Stimulated activated CD4-positive, alpha-beta T cell treated with anti-CD3 and anti-CD28 coated beads, Interleukin-4, amount 100 ng/mL, for 24 hours (primary cell): ENCODE data around the gene FRS2.
"Not testable (repeated sequence)": the region's sequence is repeated elsewhere in the genome, so short reads cannot be mapped to it uniquely, and the experiment has no call there.

Source experiments
- DNase-seq: peaks from one replicate; pipeline ENCODE4 v3.0.0-alpha.2; 2020

Gene FRS2, protein sequence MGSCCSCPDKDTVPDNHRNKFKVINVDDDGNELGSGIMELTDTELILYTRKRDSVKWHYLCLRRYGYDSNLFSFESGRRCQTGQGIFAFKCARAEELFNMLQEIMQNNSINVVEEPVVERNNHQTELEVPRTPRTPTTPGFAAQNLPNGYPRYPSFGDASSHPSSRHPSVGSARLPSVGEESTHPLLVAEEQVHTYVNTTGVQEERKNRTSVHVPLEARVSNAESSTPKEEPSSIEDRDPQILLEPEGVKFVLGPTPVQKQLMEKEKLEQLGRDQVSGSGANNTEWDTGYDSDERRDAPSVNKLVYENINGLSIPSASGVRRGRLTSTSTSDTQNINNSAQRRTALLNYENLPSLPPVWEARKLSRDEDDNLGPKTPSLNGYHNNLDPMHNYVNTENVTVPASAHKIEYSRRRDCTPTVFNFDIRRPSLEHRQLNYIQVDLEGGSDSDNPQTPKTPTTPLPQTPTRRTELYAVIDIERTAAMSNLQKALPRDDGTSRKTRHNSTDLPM

GRCh38 chr12:69470189-69471075 is at the start of gene FRS2:
Gene FRS2 (plus strand): TSS chr12:69470388. CDS start chr12:69569031, 98,643 bp downstream.
- peak; percentile 90 for DNase-seq

DNA sequence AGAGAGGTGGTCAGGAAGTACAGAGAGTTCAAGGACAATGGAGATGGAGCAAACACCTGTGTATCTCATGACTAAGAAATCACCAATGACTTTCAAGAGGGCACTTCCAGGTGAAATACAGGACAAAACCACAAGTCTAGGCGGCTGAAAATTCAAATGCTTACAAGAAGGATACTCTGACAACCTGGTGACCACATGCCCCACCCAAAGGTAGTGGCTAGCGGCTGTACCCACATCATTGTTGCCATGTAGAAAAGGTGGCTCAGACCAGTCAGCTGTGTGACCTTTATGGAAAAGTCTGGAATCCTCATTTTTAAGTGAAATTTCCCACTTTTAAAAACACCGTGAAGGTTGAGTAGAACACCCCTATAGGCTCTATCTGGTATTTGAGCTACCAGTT is 48.6 kb upstream of the FRS2 start:
- no peak for DNase-seq

GRCh38 chr12:69423037-69423905 is 46.9 kb upstream of the FRS2 start:
- no peak for DNase-seq

DNA sequence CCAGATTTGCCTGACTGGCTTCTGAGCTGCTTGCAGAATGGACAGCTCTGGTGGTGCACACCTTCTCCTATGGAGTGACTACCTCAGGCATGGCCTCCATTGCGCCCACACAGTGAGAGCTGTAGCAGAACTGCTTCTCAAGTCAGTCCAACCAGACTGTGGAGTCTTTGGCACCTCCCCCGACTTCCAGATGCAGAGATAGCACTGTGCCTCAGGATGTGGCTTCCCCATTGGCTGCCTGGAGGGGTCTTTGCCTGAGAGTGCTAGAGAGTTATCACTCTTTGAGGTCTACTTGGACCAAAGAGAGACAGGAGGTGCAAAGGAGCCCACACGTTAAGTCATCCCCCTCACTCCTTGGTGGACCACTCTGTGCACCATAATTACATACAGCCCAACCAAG is 44.8 kb upstream of the FRS2 start:
- no peak for DNase-seq

- no peak for DNase-seq
Observed at GRCh38 chr12:69428351-69429073, 41.7 kb upstream of the FRS2 start.

DNA sequence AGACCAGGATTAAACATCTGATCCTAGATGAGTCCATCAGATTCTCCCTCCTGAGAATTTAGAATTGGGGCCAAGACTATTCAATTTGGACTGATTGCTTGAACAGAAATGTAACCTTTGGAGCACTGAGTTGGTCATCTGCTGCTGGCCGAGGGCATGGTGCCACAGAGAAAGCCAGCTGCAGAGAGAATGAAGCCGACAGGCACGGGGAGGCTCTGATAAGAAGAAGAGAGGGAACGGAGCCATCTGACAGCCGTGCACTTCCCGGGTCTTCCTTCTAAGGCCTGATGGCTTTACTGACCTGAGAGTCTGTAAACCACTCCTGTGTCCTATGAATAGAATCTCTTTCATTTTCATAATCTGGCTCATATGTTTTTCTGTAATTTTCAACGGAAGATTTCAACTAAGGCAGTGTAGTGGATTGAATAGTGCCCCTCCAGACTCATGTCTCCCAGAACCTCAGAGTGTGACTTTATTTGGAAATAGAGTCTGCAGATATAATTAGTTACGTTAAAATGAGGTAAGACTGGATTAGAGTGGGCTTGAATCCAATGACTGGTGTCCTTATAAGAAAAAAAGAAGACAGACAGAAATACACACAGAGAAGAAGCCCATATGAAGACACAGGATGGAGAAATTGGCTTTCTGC is 39.1 kb upstream of the FRS2 start:
- DNase-seq: no peak

- no peak for DNase-seq
Observed at GRCh38 chr12:69431591-69432222, 38.5 kb upstream of the FRS2 start.

- DNase-seq: no peak
Observed at GRCh38 chr12:69433653-69434052, 36.5 kb upstream of the FRS2 start.

GRCh38 chr12:69435644-69436043 is 34.5 kb upstream of the FRS2 start:
- DNase-seq: no peak

GRCh38 chr12:69437073-69437472 is 33.1 kb upstream of the FRS2 start:
- DNase-seq: no peak

- no peak for DNase-seq
Observed at GRCh38 chr12:69438539-69438938, 31.6 kb upstream of the FRS2 start.

DNA sequence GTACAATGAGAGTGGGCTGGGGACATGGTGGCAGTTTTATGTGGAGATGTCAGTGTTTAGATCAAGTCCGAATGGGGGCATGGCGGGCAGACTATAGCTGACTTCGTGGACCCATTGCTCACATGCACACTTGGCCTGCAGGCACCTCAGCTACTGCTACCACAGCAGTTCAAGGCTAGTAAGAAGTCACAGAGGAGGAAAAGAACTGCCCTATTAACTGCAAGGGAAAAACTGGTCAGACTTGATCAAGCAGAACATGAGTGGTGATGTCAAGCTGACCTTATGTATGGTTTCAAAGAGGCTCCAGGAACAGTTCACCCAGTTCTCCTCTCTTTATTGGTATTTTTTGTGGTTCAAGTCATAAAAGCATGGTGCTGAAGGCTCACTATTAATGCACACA is 30.2 kb upstream of the FRS2 start:
- no peak for DNase-seq

- DNase-seq: no peak
Observed at GRCh38 chr12:69440886-69441285, 29.3 kb upstream of the FRS2 start.

DNA sequence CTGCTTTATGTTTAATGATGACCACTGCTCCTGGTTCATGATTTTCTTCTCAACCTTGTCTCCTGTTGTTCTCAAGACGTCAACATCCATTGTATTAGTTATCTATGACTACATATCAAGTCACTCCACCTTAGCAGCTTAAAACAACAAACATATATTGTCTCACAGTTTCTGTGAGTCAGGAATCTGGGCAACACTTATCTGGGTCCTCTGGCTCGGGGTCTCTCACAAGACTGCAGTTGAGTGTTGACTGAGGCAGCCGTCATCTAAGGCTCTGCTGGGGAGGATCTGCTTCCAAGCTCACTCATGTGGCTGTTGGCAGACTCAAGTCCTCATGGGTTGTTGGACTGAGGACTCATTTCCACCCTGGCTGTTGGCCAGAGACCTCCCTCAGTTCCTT is 27.3 kb upstream of the FRS2 start:
- DNase-seq: no peak

- DNase-seq: no peak
Observed at GRCh38 chr12:69443916-69444315, 26.3 kb upstream of the FRS2 start.

- DNase-seq: no peak
Observed at GRCh38 chr12:69447892-69448291, 22.3 kb upstream of the FRS2 start.

GRCh38 chr12:69452598-69453132 is 17.5 kb upstream of the FRS2 start:
- not testable (repeated sequence) for DNase-seq

- DNase-seq: no peak
Observed at GRCh38 chr12:69456239-69456638, 13.9 kb upstream of the FRS2 start.

- DNase-seq: no peak
Observed at GRCh38 chr12:69457433-69457832, 12.8 kb upstream of the FRS2 start.

DNA sequence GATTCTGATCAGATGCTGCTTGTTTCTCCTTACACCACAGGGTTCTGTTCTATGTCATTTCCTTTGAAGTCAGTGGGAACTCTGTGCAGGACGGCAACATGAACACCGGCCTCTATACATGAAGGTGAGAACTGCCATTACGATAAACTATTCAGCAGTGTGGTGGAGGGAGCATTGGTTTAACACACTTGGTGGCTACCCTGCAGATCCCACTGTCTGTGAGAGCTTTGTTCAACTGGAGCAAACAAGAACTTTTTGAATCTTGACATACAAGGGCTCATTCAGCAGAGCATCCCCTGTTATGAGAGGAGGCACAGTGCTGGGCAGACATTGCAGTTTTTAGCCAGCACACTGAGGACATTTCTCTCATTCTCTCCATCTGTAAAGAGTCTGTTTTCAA is 10.7 kb upstream of the FRS2 start:
- DNase-seq: no peak

DNA sequence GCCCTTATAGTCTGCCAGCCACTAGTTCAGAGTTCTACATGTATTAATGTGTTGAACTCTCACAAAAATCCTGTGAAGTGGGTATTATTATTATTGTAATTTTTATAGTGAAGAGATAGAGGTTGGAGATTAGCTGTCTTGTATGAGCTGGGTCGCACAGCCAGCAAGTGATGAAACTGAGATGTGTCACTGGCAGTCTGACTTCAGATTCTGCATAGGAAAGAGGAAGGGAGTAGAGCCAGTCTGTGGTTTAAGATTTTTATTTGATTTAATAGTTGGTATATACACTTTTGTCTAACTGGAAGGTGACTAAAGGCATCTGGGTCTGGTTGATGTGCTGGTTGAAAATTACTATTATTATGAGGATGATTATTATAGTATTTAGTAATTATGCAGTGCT is 5.8 kb upstream of the FRS2 start:
- DNase-seq: no peak
